Brain microvascular endothelial cell (primary cell): Measurements from ENCODE around the gene MUC2.

Experiments used
- DNase-seq: peaks from one replicate; pipeline ENCODE4 v3.0.0-alpha.2; 2020
- H3K27ac ChIP-seq: fragments of 250-450 bp; sonication (Bioruptor Pico); 2 replicates; pipeline ENCODE4 v1.5.1; 2020; ENCODE audit warnings: mild to moderate bottlenecking, moderate library complexity
- H3K27me3 ChIP-seq: fragments of 250-450 bp; sonication (Bioruptor Pico); replicated peaks from 2 replicates; pipeline ENCODE4 v1.5.1; 2020; ENCODE audit warnings: mild to moderate bottlenecking
- H3K36me3 ChIP-seq: fragments of 250-450 bp; sonication (Bioruptor Pico); replicated peaks from 2 replicates; pipeline ENCODE4 v1.5.1; 2020; ENCODE audit warnings: mild to moderate bottlenecking
- H3K4me3 ChIP-seq: 2 replicates; pipeline ENCODE4 v1.5.1; 2011; ENCODE audit warnings: low read depth, mild to moderate bottlenecking, control low read depth, low read length, moderate library complexity
- CTCF ChIP-seq: IDR thresholded peaks from 2 replicates; pipeline ENCODE4 v1.5.1; 2011; ENCODE audit warnings: low read depth, mild to moderate bottlenecking, moderate library complexity, low read length, control low read depth, inconsistent platforms; ENCODE audit errors: missing control alignments
- in situ Hi-C: cut with HindIII; loops from 2 replicates; pipeline ENCODE4 v1.10.0; 2017; ENCODE audit warnings: low sequenced_read_pairs, low pct_ligation_motif_present

MUC2 gene

GRCh38 chr11:1053121-1053901 is 21.4 kb upstream of the MUC2 start:
- TF ChIP-seq CTCF = no peak
- in situ Hi-C loops = no loop called here
- no peak overlapping the region for H3K4me3 ChIP-seq
- no peaks in the 10 kb centered on the region for H3K27me3 ChIP-seq
- H3K27ac ChIP-seq = no peak overlapping the region
- DNase-seq = no peak
- no peaks in the 10 kb centered on the region for H3K36me3 ChIP-seq

- Histone ChIP-seq H3K36me3 (no peaks in the 10 kb centered on the region), H3K4me3 (no peak overlapping the region), H3K27ac (no peak overlapping the region), H3K27me3 (no peaks in the 10 kb centered on the region)
- TF ChIP-seq CTCF = no peak
- in situ Hi-C loops = no loop called here
- DNase-seq = no peak
Measured at GRCh38 chr11:1054143-1055108, 20.2 kb upstream of the MUC2 start.

- Histone ChIP-seq H3K27me3 (no peaks in the 10 kb centered on the region), H3K4me3 (no peak overlapping the region), H3K36me3 (no peaks in the 10 kb centered on the region), H3K27ac (no peak overlapping the region)
- no peak for TF ChIP-seq CTCF
- DNase-seq = no peak
- in situ Hi-C loops = no loop called here
Measured at GRCh38 chr11:1055109-1055703, 19.5 kb upstream of the MUC2 start.

GRCh38 chr11:1055990-1056771 is 18.5 kb upstream of the MUC2 start:
- Histone ChIP-seq H3K27me3 (no peaks in the 10 kb centered on the region), H3K4me3 (no peak overlapping the region), H3K36me3 (no peaks in the 10 kb centered on the region), H3K27ac (no peak overlapping the region)
- in situ Hi-C loops = no loop called here
- no peak for TF ChIP-seq CTCF
- no peak for DNase-seq

- DNase-seq = no peak
- in situ Hi-C loops = no loop called here
- H3K27me3 ChIP-seq = no peaks in the 10 kb centered on the region
- H3K27ac ChIP-seq = no peak overlapping the region
- no peak overlapping the region for H3K4me3 ChIP-seq
- TF ChIP-seq CTCF = no peak
- no peaks in the 10 kb centered on the region for H3K36me3 ChIP-seq
Measured at GRCh38 chr11:1057806-1058205, 16.9 kb upstream of the MUC2 start.
